Fibroblast of skin of right biceps (primary cell): ENCODE measurements around the gene C9orf43.
A peak's percentile ranks its signal among the peaks of the same experiment; 100 is the strongest.
"Not testable (repeated sequence)": the region's sequence is repeated elsewhere in the genome, so short reads cannot be mapped to it uniquely, and the experiment has no call there.

Source experiments
- DNase-seq: peaks from one replicate; pipeline ENCODE4 v3.0.0-alpha.2; 2013

The C9orf43 gene, protein sequence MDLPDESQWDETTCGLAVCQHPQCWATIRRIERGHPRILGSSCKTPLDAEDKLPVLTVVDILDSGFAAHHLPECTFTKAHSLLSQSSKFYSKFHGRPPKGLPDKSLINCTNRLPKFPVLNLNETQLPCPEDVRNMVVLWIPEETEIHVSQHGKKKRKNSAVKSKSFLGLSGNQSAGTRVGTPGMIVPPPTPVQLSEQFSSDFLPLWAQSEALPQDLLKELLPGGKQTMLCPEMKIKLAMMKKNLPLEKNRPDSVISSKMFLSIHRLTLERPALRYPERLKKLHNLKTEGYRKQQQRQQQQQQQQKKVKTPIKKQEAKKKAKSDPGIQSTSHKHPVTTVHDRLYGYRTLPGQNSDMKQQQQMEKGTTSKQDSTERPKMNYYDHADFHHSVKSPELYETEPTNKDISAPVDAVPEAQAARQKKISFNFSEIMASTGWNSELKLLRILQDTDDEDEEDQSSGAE

DNA sequence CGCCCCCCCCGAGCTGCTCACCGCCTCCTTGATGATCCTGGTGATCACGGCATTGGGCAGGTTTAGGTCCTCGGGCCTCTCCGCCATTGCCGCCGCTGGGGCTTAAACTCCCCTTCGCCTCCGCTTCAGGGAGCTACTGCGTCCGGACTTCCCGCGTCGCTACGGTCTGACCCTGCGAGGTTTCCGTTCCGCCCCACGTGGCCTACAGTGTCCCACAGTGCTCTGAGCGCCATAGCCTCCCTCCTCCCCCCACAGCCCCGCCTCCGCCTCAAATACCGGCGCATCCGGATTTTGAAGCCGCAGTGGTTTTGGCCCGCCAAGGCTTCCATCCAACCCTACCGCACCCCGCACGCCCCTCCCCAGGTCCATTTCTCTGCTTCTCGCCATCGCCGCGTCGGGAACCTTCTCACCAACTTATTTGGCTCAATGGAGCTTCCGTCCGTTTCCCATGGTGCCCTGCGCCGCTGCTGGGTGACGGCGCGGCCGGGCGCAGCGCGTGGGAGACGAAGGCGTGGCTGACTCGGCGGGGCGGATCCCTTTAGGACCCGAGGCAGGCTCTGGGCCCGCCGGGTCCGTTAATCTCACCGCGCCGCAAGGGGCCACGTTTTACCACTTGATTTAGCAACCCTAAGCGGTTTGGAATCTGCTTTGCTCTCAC, at the start of gene C9orf43, which contains the start of gene POLE3:
Gene C9orf43, plus strand, starts transcription at position 541 of the 658 bp plus-strand sequence. CDS start 2,747 bp downstream, outside the sequence.
Gene POLE3, minus strand, starts transcription at position 469 of the 658 bp plus-strand sequence. Its CDS starts 382 bp downstream, at position 87.
- DNase-seq = peak; percentile 96

DNA sequence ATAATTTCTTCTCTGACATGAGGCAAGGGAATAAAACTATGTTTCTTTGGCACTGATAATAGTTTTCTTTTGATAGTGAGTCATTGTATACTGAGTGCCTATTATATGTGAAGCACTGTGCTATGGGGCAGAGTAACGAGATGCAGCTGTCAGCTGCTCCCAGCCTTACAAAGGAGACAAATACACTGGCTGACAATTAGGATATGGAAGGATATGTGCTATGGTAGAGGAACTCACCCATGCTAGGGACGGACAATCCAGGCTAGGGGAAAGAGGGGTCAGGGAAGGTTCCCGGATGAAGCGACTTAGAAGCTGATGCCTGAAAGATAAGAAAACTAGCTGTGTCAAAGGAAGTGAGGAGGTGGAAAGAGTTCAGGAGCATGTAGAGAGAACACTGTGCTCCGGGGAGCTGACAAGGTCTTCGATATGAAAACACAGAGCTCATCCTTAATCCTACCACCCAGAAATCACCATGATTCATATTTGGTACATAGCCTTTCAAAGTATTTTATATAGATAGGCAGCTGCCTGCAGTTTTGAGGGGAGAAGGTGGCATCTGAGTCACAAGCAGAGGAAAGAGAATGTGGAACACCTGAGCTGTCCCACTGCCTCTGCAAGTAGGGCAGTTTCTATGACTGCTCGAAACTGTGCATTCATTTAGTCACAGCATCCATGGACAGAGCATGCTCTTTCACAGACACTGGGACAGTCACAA, 49.1 kb upstream of the C9orf43 start:
- DNase-seq = peak; percentile 24

DNA sequence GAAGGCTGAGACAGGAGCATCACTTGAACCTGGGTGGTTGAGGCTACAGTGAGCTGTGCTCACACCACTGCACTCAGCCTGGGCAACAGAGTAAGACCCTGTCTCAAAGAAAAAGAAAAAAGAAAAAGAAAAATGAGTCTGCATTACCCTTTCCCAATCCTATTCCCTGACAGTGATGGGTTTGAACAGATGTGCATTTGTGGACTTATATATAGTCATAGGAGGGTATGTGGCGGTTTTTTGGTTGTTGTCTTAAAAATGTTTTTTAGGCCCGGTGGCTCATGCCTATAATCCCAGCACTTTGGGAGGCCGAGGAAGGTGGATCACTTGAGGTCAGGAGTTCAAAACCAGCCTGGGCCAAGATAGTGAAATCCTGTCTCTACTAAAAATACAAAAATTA, 47.2 kb upstream of the C9orf43 start:
- DNase-seq = no peak

DNA sequence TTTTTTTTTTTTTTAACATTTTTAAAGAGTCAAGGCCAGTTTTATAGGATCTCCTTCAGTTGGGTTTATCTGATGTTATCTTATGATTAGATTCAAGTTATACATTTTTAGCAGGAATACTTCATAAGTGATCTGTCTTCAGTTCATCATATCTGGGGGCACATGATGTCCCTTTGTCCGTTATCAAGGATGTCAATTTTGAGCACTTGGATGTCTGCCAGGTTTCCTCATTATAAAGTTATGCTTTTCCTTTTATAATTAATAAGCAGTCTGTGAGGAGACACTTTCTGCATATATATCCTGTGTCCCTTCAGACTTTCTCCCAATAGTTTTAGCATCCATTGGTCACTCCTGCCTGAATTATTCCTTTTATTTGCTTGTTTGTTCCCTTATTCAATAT, 45.6 kb upstream of the C9orf43 start:
- DNase-seq = no peak

DNA sequence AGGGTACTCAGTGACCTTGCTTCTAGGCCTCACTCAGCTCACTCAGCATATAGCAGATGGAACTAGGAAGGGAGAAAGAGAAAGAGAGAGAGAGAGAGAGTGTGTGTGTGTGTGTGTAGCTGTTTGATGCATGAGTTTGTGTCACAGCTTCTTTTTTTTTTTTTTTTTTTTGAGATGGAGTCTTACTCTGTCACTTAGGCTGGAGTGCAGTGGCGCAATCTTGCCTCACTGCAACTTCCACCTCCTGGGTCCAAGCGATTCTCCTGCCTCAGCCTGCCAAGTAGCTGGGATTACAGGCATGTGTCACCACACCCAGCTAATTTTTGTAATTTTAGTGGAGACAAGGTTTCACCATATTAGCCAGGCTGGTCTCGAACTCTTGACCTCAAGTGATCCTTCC, 44.9 kb upstream of the C9orf43 start:
- DNase-seq = not testable (repeated sequence)

DNA sequence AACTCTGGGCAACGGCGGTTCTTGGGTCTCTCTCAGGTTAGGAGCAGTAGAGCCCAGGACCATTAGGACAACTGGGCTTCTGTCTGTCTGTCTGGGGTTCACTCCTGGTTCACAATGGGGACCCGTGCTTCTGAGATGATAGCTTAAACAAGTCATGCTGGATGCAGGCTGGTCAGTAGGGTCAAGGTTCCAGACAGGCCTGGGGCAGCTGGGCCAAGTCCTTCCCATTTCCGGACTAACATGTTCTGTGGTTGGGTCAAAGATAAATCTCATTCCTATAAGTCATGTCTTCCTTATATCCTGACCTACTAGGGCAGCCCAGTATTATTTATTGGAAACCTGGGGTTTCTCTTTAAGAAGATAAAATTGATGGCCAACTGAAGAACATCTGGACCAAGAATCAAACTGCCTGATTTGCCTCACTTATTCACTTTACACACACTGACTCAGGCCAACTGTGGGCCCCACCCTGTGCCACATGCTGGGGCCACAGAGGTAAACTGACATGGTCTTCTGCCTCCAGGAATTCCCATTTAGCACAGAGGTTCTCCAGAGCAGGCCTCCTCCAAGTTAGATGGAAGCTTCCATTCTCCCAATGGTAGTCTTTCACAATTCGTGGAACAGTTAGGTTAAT, 42.1 kb upstream of the C9orf43 start:
- no peak for DNase-seq

DNA sequence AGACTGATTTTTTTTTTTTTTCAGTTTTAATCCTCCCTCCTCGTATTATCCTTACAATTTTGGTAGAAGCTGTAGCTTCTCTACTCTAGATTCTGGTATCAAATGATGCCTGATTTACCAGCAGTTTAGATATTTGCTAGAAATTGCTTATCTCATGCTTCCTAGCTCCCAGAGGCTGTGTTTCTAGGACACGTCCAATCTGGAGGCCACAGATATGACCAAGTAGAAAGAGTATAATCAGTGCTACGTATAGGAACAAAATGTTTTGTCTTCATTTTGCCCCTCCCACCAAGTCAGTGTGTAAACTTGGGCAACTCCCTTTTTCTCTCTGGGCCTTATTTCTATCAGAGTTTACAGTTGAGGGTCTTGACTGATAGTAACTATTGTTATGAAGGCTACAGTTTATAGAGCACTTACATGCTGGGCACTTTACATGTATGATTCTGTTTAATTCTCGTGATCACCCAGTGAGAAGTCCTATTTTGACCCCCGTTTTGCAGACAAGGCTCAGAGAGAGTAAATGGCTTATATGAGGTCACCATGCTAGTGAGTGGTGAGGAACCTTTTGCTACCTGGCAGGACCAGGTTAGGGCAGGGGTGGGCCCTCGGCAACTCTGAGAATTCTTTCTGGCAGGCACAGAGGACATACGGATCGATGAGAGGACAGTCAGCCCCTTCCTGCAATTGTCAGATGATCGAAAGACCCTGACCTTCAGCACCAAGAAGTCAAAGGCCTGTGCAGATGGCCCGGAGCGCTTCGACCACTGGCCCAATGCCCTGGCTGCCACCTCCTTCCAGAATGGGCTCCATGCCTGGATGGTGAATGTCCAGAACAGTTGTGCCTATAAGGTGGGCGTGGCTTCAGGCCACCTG, 41.3 kb upstream of the C9orf43 start:
- DNase-seq = no peak

DNA sequence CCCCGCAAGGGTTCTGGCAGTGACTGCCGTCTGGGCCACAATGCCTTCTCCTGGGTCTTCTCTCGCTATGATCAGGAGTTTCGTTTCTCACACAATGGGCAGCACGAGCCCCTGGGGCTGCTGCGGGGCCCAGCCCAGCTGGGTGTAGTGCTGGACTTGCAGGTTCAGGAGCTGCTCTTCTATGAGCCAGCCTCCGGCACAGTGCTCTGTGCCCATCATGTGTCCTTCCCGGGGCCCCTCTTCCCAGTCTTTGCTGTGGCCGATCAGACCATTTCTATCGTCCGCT, 40.7 kb upstream of the C9orf43 start:
- no peak for DNase-seq

DNA sequence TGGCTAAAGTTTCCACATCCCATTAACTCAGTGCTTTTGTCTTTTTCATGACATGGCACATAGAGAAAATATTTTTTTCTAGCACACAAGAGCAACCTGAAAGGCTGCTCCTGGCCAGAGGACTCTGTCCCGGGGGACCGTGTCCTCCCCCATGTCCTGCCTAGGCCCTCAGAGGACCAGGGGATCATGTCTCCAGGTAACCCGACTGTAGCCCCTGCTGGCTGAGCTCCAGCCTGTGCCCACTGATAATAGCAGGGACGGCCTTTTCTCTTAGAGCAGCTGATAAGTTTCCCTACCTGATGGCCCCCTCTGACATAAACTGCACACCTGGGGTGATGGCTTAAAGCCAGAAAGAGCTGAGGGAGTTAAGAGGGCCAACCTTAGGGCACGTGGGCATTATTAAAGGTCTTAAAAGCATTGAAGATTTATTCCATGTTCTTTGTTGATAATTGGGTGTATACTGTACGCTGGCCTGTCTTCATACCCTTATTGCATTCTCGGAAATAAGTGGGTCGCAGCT, 39.7 kb upstream of the C9orf43 start:
- no peak for DNase-seq

DNA sequence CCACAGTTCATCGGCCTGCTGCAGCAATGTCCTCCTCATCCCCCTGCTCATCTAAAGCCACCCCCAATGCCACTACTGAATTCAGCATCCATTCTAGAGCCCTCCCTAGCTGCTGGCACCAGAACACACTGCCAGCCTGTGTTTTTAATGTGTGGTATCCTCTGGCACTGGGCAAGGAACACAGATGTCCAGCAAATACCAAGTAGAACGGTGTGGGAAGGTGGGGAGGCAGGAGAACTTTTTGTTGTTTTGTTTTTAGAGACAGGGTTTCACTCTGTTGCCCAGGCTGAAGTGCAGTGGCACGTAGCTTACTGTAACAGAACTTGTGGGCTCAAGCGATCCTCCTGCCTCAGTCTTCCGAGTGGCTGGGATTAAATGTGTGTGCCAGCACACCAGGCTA, 38.5 kb upstream of the C9orf43 start:
- no peak for DNase-seq

DNA sequence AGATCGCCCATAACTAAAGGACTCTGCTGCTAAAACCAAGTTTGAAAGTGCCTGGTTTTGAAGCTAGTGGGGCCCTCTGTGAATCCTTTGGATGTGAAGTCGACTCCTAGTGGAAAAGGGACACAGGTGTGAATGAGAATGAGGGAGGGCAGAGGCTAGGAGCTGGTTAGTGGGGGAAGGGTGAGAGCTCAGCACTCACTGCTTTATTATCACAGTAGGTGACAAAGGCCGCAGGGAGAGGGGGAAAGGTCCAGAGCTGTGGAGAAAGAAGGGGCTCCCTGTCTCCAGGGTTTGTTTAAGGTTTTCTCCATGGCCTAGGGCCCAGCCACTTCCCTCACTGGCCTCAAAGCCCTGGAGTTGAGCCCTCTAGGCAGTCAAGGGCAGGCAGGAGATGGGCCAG, 37.3 kb upstream of the C9orf43 start:
- no peak for DNase-seq

DNA sequence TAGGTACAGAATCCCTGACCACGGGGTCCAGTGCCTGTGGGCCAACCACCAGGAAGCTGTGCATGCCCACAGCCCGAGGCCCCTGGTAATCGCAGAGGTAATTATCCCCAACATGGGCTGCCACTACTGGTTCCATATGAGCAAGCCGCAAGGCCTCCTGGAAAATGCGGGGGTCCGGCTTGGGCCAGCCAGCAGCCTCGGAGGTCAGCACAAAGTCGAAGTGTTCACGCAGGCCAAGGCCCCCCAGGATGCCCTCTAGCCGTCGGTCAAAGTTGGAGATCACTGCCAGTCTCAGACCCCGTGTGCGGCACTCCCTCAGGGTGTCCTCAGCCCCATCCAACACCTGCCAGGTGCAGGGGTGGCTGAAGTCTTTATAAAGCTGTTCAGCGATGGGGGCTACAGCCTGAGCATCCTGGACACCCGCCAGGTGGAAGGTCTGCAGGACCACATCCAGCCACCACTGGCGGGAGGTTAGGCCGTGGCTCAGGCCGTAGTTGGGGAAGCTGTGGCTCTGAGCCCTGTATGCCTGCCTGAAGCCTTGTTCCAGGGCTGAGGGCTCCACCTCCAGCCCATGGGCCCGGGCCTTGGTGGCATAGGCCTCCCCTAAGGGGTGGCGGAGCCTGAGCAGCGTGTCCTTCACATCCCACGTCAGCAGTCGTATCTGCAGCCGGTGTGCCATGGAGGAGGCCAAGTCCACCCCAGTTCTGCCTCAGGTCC, 36.7 kb upstream of the C9orf43 start:
- no peak for DNase-seq

DNA sequence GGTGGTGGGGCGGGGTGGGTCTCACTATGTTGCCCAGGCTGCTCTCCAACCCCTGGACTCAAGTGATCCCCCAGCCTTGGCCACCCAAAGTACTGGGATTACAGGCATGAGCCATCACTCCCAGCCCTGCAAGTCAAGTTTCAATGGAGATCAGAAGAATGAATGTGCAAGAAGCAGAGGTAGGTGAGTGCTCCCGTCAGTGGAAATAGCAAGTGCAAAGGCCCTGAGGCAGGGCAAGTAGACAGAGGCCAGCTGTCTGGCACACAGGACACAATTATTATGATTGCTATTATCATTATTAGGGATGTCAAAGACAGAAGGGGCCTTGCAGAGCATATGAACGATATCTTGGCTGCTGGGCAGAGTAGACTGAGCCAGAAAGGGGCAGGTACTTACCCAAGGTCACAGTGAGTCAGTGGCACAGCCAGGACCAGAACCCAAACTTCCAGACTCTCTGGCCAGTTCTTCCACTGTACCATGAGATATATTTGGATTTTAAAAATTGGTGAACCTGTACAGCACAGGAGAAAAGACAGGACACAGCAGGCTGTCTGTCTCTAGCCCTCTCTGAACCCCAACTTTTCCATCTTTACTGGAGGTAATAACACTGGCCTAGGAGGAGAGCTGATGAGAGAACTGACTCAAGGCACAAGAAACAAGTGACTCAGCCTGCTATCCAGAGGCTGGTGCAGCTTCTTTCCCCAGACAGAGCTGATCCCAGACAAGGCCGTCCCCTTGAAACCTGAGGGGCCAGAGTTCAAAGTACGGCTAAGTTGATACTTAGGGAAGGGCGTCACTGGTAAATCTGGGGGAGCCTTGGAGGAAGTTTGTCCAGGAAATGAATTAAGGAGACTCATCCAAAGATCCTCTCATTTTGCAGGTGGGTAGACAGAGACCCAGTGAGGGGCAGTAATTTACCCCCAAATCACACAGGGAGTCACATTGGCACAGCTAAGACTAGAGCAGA, 35.2 kb upstream of the C9orf43 start:
- DNase-seq = no peak

DNA sequence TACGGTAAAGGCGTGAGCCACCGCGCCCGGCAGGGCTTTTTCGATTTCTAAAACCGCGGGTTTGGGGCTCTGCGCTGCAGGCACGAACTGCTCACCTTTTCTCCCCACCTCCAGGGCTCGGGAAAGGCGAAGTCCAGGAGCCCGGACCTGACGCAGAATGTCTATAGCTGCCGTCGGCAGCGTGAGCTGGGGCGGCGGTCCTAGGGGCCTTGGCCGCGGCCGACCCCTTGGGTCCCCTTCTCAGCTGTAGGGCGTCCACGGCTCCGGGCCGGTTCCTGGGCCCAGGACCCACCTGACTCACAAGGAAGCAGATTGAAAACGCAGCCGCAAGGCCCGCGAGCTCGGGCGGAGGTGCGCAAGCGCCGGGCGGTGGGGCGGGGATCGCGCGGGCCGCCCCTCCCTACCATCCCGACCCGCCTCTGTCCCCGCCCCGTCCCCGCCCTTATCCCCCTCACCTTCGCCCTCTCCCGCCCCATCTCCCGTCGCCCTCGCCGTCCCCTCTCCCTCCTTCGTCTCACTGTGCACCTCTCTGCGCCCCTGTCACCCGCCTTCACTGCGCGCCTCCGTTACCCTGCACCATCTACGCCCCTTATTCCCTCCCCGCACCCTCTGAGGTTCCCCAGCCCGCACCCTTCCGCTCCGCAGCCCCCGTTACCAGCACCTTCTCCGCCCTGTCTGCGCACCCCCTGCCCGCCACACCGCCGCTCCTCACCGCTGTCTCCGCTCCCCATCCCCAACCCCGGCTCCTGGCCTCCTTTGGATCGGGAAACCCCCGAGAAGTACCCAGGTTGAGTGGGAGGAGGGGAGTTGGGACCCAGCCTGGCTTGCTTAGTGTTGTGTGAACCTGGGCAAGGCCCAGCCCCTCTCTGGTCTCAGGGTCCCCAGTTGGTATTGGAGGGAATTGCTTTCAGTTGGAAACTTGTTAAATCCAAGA, 33.6 kb upstream of the C9orf43 start, which contains the start of gene HDHD3:
Gene HDHD3, minus strand, starts transcription at position 353 of the 934 bp plus-strand sequence. CDS start 2,632 bp downstream, outside the sequence.
- DNase-seq = peak; percentile 74

DNA sequence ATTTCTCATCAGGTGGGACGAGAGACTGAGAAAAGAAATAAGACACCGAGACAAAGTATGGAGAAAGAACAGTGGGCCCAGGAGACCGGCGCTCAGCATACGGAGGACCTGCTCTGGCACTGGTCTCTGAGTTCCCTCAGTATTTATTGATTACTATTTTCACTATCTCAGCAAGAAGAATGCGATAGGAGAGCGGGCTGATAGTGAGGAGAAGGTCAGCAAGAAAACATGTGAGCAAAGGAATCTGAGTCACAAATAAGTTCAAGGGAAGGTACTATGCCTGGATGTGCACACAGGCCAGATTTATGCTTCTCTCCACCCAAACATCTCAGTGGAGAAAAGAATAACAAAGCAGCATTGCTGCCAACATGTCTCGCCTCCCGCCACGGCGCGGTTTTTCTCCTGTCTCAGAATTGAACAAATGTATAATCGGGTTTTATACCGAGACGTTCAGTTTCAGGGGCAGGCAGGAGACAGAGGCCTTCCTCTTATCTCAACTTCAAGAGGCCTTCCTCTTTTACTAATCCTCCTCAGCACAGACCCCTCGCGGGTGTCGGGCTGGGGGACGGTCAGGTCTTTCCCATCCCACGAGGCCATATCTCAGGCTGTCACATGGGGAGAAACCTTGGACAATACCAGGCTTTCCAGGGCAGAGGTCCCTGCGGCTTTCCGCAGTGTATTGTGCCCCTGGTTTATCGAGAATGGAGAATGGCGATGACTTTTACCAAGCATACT, 31.3 kb upstream of the C9orf43 start:
- DNase-seq = not testable (repeated sequence)

DNA sequence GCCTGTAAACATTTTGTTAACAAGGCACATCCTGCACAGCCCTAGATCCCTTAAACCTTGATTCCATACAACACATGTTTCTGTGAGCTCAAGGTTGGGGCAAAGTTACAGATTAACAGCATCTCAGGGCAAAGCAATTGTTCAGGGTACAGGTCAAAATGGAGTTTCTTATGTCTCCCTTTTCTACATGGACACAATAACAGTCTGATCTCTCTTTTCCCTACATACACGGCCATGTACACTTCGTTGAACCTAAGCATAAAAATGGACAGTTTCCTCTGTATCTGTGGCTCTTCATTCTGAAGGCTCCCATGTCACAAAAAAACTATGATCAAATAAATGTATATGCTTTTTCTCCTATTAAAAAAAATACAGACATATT, 30.7 kb upstream of the C9orf43 start:
- not testable (repeated sequence) for DNase-seq

DNA sequence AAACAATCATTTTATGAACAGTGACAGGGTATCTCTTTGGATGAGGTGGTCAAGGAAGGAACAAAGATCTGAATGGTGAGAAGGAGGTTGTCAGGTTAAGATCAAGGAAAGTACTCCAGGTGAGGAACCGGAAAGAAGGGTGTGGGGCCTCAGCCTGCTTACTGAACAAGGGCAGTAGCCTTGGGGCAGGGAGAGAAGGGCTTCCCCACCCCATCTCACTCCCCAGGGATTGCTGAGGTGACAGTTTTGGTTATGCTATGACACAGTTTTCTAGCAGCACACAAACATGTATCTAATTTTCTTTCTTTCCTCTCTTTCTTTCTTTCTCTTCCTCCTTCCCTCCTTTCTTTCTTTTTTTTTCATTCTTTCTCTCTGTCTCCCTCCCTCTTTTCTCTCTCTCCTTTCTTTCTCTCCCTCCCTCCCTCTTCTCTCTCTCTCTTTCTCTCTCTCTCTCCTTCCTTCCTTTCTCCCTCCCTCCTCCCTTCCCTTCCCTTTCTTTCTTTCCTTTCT, 29.6 kb upstream of the C9orf43 start:
- no peak for DNase-seq

DNA sequence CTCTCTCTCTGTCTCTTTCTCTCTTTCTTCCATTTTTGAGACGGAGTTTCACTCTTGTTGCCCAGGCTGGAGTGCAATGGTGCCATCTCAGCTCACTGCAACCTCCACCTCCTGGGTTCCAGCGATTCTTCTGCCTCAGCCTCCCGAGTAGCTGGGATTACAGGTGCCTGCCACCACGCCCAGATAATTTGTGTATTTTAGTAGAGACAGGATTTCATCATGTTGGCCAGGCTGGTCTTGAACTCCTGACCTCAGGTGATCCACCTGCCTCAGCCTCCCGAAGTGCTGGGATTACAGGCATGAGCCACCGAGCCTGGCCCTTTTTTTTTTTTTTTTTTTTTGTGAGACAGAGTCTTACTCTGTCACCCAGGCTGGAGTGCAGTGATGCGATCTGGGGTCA, 29.1 kb upstream of the C9orf43 start:
- not testable (repeated sequence) for DNase-seq
